ENCODE results near the gene MRPL44.

DNA sequence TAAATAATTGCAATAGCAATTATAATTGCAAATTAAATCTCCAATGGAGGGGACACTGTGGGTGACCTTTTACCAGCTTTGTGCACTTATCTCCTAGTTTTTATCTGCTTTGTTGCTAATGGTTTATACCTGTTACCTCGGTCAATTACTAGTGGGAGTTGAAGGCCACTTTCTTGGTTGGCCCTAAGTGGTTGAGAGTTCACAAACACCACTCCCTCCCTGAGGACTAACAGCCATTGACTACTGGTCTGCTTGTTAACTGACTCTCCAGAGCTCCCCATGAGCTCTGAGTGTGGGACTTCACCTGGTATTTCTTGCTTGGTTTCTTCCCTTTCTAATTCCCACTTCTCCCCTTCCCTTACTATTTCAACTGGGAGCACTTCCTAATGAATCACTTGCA, 54.6 kb downstream of the MRPL44 start:
- TF ChIP-seq, protein P1, sequence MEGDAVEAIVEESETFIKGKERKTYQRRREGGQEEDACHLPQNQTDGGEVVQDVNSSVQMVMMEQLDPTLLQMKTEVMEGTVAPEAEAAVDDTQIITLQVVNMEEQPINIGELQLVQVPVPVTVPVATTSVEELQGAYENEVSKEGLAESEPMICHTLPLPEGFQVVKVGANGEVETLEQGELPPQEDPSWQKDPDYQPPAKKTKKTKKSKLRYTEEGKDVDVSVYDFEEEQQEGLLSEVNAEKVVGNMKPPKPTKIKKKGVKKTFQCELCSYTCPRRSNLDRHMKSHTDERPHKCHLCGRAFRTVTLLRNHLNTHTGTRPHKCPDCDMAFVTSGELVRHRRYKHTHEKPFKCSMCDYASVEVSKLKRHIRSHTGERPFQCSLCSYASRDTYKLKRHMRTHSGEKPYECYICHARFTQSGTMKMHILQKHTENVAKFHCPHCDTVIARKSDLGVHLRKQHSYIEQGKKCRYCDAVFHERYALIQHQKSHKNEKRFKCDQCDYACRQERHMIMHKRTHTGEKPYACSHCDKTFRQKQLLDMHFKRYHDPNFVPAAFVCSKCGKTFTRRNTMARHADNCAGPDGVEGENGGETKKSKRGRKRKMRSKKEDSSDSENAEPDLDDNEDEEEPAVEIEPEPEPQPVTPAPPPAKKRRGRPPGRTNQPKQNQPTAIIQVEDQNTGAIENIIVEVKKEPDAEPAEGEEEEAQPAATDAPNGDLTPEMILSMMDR (IDR thresholded peaks at IDR 0.05; ENCODE audit: insufficient read depth, low read depth, low read length), result no peak
- TF ChIP-seq EZH2 (IDR thresholded peaks at IDR 0.05; ENCODE audit: insufficient read depth, low read length), result no peak

Measured in astrocyte (in vitro differentiated cells and primary cell).